A673 (cell line): Measurements from ENCODE around the gene TRA2B. TPM values are rescaled to one million over a fixed set of nuclear protein-coding genes. Genes with fewer than 3 reads are reported as not detected.

ENCODE experiments used
- BruUV-seq: library from RNA; stranded (reverse); fragments of 400-500 nt; replicated peaks from 2 replicates; lab custom pipeline; 2021; lab: Mats Ljungman, UMichigan
- CTCF ChIA-PET: fragments of 300-600 bp; sonication (Branson Sonifier 250); formaldehyde crosslinking; loops from one replicate; lab custom pipeline; 2022; ENCODE audit warnings: antibody characterized with exemption; lab: Charles Lee
- POLR2A ChIA-PET: fragments of 300-600 bp; sonication (Branson Sonifier 250); formaldehyde crosslinking; loops from one replicate; lab custom pipeline; 2022; ENCODE audit warnings: antibody characterized with exemption; ENCODE audit not compliant: low non-redundant PET; lab: Charles Lee
- DNase-seq: peaks from one replicate; pipeline ENCODE4 v3.0.0-alpha.2; 2015; ENCODE audit warnings: low spot score
- H3K27ac ChIP-seq: fragments of 200-600 bp; sonication (generic); 2 replicates; pipeline ENCODE4 v1.5.1; 2016; ENCODE audit warnings: mixed run types, low read depth, mild to moderate bottlenecking, mixed read lengths, antibody characterized with exemption, low read length; ENCODE audit not compliant: poor library complexity, severe bottlenecking
- H3K27me3 ChIP-seq: fragments of 200-600 bp; sonication (generic); replicated peaks from 2 replicates; pipeline ENCODE4 v1.6.1; 2017; ENCODE audit warnings: mixed run types, low read depth, mild to moderate bottlenecking, mixed read lengths, antibody characterized with exemption, low read length; ENCODE audit not compliant: insufficient read depth, poor library complexity
- H3K36me3 ChIP-seq: fragments of 200-600 bp; sonication (generic); 2 replicates; pipeline ENCODE4 v1.6.1; 2016; ENCODE audit warnings: mixed run types, mild to moderate bottlenecking, mixed read lengths, antibody characterized with exemption, low read length; ENCODE audit not compliant: insufficient read depth, poor library complexity, severe bottlenecking
- H3K4me1 ChIP-seq: fragments of 200-600 bp; sonication (generic); 2 replicates; pipeline ENCODE4 v1.6.1; 2017; ENCODE audit warnings: mixed run types, mild to moderate bottlenecking, mixed read lengths, antibody characterized with exemption, low read length; ENCODE audit not compliant: insufficient read depth, poor library complexity, severe bottlenecking
- H3K4me3 ChIP-seq: fragments of 200-600 bp; sonication (generic); 2 replicates; pipeline ENCODE4 v1.5.1; 2016; ENCODE audit warnings: low read depth, mixed run types, mild to moderate bottlenecking, mixed read lengths, low read length; ENCODE audit not compliant: poor library complexity, severe bottlenecking
- H3K9me3 ChIP-seq: fragments of 200-600 bp; sonication (generic); 2 replicates; pipeline ENCODE4 v1.6.1; 2016; ENCODE audit warnings: mixed run types, low read depth, mild to moderate bottlenecking, mixed read lengths, antibody characterized with exemption, low read length; ENCODE audit not compliant: poor library complexity, severe bottlenecking
- EZH2 ChIP-seq: fragments of 200-600 bp; sonication (generic); IDR thresholded peaks from 2 replicates; pipeline ENCODE4 v1.6.1; 2017; ENCODE audit warnings: borderline replicate concordance, low read depth, mild to moderate bottlenecking, mixed read lengths, antibody characterized with exemption, low read length; ENCODE audit not compliant: poor library complexity, severe bottlenecking
- intact Hi-C: fragments of 100-400 bp; cut with micrococcal nuclease; formaldehyde crosslinking; loops from one replicate; pipeline ENCODE4 v1.10.0; 2022; ENCODE audit not compliant: unreplicated experiment
- total RNA-seq: library from RNA; stranded (reverse); gene quantifications from 2 replicates; pipeline ENCODE4 v1.2.3, GENCODE V29; 2021
- TF ChIP-seq, protein P1 (sequence below): fragments of 300-800, 200-600 bp; sonication (generic); conservative IDR thresholded peaks from 2 replicates; pipeline ENCODE4 v1.5.1; 2017; ENCODE audit warnings: low read depth, mild to moderate bottlenecking, antibody characterized with exemption, low read length, moderate library complexity, mixed read lengths

Gene TRA2B
- total RNA-seq, 1 experiment from 2014 or later, result 339 TPM

DNA sequence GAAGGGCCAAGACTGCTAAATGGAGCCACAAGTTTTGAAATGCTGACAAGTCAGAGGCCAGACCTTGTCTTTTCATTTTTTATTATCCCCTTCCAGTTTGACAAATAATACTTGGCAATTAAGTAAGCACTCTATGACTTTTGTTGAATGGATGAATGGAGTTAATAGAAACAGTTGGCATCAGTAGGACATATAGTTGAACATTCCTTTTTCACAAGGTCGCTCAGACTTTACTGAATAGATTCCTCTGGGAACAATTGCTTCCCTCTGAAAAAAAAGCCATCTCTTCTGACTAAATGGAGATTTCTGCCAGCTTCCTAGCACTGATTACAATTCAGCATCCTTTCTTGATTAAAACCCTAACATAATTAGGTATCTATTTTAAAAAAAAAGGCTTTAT is 53.2 kb downstream of the TRA2B start:
- H3K27ac ChIP-seq, result no peak overlapping the region
- CTCF ChIA-PET, result no interaction called here

DNA sequence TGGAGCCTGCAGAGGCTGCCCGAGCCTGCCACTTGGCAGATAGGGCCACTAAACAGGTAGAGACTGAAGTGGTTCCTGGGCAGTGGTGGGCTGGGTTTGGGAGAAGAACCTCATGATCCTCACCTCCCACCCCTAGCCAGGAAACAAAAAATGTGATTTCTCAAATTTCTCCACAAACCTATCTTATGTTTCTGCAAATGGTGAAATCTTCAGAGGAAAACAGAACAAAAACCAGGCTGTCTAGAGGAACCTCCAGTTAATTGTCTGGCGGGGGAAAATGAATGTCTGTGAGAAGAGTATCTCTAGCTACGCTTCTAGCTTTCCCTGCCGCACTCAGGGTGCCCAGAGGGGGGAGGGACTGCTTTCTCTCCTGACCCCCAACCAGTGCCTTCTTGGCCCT is 55.9 kb downstream of the TRA2B start:
- no peak for DNase-seq
- no peaks in the 10 kb centered on the region for H3K36me3 ChIP-seq
- no peaks in the 10 kb centered on the region for H3K4me1 ChIP-seq
- intact Hi-C loops, result no loop called here
- no peak overlapping the region for H3K27ac ChIP-seq
- no peak overlapping the region for H3K4me3 ChIP-seq
- ChIA-PET POLR2A (no interaction called here), CTCF (no interaction called here)
- TF ChIP-seq, protein P1, sequence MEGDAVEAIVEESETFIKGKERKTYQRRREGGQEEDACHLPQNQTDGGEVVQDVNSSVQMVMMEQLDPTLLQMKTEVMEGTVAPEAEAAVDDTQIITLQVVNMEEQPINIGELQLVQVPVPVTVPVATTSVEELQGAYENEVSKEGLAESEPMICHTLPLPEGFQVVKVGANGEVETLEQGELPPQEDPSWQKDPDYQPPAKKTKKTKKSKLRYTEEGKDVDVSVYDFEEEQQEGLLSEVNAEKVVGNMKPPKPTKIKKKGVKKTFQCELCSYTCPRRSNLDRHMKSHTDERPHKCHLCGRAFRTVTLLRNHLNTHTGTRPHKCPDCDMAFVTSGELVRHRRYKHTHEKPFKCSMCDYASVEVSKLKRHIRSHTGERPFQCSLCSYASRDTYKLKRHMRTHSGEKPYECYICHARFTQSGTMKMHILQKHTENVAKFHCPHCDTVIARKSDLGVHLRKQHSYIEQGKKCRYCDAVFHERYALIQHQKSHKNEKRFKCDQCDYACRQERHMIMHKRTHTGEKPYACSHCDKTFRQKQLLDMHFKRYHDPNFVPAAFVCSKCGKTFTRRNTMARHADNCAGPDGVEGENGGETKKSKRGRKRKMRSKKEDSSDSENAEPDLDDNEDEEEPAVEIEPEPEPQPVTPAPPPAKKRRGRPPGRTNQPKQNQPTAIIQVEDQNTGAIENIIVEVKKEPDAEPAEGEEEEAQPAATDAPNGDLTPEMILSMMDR, result no peak
- no peak for TF ChIP-seq EZH2
- H3K27me3 ChIP-seq, result no peaks in the 10 kb centered on the region
- no peaks in the 10 kb centered on the region for H3K9me3 ChIP-seq
- BruUV-seq, result no TSS peak

More for the DNA sequence above, 53.2 kb downstream of the TRA2B start:
- H3K4me1 ChIP-seq, result no peaks in the 10 kb centered on the region
- no TSS peak for BruUV-seq
- no peak for DNase-seq
- no peak overlapping the region for H3K4me3 ChIP-seq
- H3K36me3 ChIP-seq, result no peaks in the 10 kb centered on the region
- no peaks in the 10 kb centered on the region for H3K9me3 ChIP-seq
- POLR2A ChIA-PET, result no interaction called here
- intact Hi-C loops, result no loop called here
- H3K27me3 ChIP-seq, result no peaks in the 10 kb centered on the region
- no peak for TF ChIP-seq EZH2
- TF ChIP-seq, protein P1, result no peak

DNA sequence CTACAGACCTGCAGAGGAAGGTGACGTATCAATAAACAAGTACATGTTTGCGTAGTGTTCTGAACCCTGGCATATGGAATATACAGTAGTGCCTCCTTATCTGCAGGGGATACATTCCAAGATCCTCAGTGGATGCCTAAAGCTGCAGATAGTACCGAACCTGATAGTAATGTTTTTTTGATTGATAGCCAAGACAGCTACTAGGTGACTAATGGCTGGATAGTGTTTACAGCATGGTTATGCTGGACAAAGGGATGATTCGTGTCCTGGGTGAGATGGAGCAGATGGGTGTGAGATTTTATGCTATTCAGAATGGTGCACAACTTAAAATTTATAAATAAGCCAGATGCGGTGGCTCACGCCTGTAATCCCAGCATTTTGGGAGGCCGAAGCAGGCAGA is 57.2 kb downstream of the TRA2B start:
- DNase-seq, result no peak
- H3K27ac ChIP-seq, result no peak overlapping the region
- intact Hi-C loops, result no loop called here
- no TSS peak for BruUV-seq
- no peaks in the 10 kb centered on the region for H3K4me1 ChIP-seq
- H3K4me3 ChIP-seq, result no peak overlapping the region
- no peaks in the 10 kb centered on the region for H3K27me3 ChIP-seq
- H3K9me3 ChIP-seq, result no peaks in the 10 kb centered on the region
- TF ChIP-seq, protein P1, result no peak
- no peak for TF ChIP-seq EZH2
- ChIA-PET CTCF (interaction anchor here (0.5 kb wide), 1 partner anchor 51 kb away, joined by 3 read pairs; no protein-coding TSS in a partner anchor), POLR2A (no interaction called here)
- no peaks in the 10 kb centered on the region for H3K36me3 ChIP-seq
